ENCODE results near the gene PAQR6.

DNA sequence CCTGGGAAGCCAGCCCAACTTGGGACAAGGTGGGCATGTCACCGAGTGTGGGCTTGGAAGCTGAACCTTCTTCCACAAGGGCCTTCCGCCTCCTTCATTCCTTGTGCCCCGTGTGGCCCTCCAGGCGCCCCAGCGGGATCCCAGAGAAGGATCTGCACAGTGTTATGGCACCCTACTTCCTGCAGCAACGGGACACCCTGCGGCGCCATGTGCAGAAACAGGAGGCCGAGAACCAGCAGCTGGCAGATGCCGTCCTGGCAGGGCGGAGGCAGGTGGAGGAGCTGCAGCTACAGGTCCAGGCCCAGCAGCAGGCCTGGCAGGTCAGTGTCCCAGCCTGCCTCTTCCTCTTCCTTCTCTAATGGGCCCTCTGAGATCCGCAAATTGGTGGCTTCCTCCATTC lies 11.7 kb downstream of the PAQR6 start:
- TF ChIP-seq, protein P1, sequence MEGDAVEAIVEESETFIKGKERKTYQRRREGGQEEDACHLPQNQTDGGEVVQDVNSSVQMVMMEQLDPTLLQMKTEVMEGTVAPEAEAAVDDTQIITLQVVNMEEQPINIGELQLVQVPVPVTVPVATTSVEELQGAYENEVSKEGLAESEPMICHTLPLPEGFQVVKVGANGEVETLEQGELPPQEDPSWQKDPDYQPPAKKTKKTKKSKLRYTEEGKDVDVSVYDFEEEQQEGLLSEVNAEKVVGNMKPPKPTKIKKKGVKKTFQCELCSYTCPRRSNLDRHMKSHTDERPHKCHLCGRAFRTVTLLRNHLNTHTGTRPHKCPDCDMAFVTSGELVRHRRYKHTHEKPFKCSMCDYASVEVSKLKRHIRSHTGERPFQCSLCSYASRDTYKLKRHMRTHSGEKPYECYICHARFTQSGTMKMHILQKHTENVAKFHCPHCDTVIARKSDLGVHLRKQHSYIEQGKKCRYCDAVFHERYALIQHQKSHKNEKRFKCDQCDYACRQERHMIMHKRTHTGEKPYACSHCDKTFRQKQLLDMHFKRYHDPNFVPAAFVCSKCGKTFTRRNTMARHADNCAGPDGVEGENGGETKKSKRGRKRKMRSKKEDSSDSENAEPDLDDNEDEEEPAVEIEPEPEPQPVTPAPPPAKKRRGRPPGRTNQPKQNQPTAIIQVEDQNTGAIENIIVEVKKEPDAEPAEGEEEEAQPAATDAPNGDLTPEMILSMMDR (IDR thresholded peaks at IDR 0.05): no peak
- TF ChIP-seq POLR2A (IDR thresholded peaks at IDR 0.05) (no peak), POLR2AphosphoS5 (IDR thresholded peaks at IDR 0.05) (no peak)
